HUES64 (cell line): ENCODE data around the gene SPINDOC.

Experiments used
- H3K27ac ChIP-seq: 2 replicates; pipeline ENCODE4 v1.7.0; 2013; ENCODE audit warnings: low read depth, low read length, inconsistent platforms
- H3K27me3 ChIP-seq: 2 replicates; pipeline ENCODE4 v1.6.1; 2013; ENCODE audit warnings: mild to moderate bottlenecking, low read length; ENCODE audit not compliant: insufficient read depth
- H3K36me3 ChIP-seq: 2 replicates; pipeline ENCODE4 v1.6.1; 2013; ENCODE audit warnings: mild to moderate bottlenecking, low read length; ENCODE audit not compliant: insufficient read depth
- H3K4me1 ChIP-seq: 2 replicates; pipeline ENCODE4 v1.6.1; 2013; ENCODE audit warnings: mild to moderate bottlenecking, low read length, moderate library complexity; ENCODE audit not compliant: insufficient read depth
- H3K4me3 ChIP-seq: 2 replicates; pipeline ENCODE4 v1.5.1; 2013; ENCODE audit warnings: mild to moderate bottlenecking, low read length, moderate library complexity
- H3K9ac ChIP-seq: 2 replicates; pipeline ENCODE4 v1.6.1; 2013; ENCODE audit warnings: mild to moderate bottlenecking, low read depth, low read length
- H3K9me3 ChIP-seq: 2 replicates; pipeline ENCODE4 v1.6.1; 2013; ENCODE audit warnings: low read depth, low read length; ENCODE audit not compliant: insufficient read depth
- WGBS: fragments of 150-250, 120-280 bp; methylation state at CpG from one replicate; pipeline ENCODE4 v1.1.7; 2013; ENCODE audit warnings: missing lambda C conversion rate; 5-methylcytosine and 5-hydroxymethylcytosine counted together

SPINDOC gene

GRCh38 chr11:63874511-63874910 lies 61.3 kb downstream of the SPINDOC start:
- no peak overlapping the region for H3K9ac ChIP-seq
- no peak overlapping the region for H3K27ac ChIP-seq
- 93% methylated on average over 6 of the region's 6 CpGs for WGBS
- no peak overlapping the region for H3K4me3 ChIP-seq
- peaks cover 13% of the 10 kb centered on the region for H3K4me1 ChIP-seq
- H3K36me3 ChIP-seq = peaks cover 5% of the 10 kb centered on the region; the same call in 1 of the 2 replicates
- no peaks in the 10 kb centered on the region for H3K27me3 ChIP-seq
- H3K9me3 ChIP-seq = no peaks in the 10 kb centered on the region

DNA sequence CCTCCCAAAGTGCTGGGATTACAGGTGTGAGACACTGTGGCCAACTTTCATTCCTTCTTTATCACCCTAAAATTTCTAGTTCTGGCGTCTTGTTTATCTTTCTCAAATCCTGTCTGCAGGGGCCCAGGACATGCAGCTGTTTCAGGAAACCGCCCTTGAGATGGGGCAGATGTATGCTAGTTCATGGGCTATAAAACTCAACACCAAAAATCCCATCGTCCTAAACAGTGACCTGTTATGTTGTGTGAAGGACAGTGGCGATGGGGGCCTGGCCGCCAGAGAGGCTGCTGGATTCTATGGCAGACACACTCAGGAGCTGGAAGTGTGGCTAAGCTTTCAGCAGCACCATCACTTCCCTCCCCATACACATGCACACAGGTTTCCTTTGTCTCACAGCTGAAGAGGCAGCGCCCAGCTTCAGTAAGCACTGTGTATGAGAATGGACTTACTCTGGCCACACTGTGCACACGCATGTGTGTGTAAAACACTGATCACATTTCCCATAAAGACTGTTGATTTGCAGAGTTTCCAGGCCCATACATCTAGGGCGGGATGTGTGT lies 62.3 kb downstream of the SPINDOC start:
- Histone ChIP-seq H3K27me3 (no peaks in the 10 kb centered on the region), H3K9ac (no peak overlapping the region), H3K4me3 (no peak overlapping the region), H3K9me3 (no peaks in the 10 kb centered on the region), H3K36me3 (peaks cover 5% of the 10 kb centered on the region; the same call in 1 of the 2 replicates), H3K27ac (no peak overlapping the region), H3K4me1 (peaks cover 24% of the 10 kb centered on the region)
- 98% methylated on average over 8 of the region's 8 CpGs for WGBS

DNA sequence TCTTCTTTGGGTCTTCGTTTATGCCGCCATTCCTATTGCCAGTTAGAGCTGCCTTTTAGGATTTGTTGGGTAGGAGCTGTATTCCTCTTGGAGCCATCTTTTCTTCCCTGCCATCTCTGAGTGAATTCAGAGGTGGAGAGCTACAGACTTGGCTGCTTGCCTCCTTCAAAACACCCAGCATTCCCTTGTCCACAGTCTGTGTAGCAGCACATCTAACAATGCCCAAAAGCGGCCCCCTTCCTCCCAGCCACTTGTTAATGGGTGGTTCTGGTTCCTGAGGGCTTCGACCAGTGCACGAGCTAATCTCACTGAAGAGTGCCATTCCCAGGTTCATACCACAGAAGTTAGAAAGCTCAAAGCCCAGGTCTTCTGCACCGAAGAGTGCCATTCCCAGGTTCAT lies 63.4 kb downstream of the SPINDOC start:
- no peaks in the 10 kb centered on the region for H3K27me3 ChIP-seq
- peaks cover 25% of the 10 kb centered on the region for H3K4me1 ChIP-seq
- H3K4me3 ChIP-seq = no peak overlapping the region
- H3K9me3 ChIP-seq = no peaks in the 10 kb centered on the region
- 96% methylated on average over 6 of the region's 6 CpGs for WGBS
- no peak overlapping the region for H3K27ac ChIP-seq
- no peak overlapping the region for H3K9ac ChIP-seq
- H3K36me3 ChIP-seq = peaks cover 5% of the 10 kb centered on the region; the same call in 1 of the 2 replicates
